HFFc6 (cell line): ENCODE data around the gene RFT1. TPM values are rescaled to one million over a fixed set of nuclear protein-coding genes. Genes with fewer than 3 reads are reported as not detected.
"Not testable (repeated sequence)": the region's sequence is repeated elsewhere in the genome, so short reads cannot be mapped to it uniquely, and the experiment has no call there.

Experiments used
- DNase-seq: peaks from one replicate; pipeline ENCODE4 v3.0.0-alpha.2; 2018
- H3K27ac Mint-ChIP-seq: 2 replicates; pipeline ENCODE4 v1.8.0; 2020; ENCODE audit warnings: mild to moderate bottlenecking, mixed read lengths
- H3K27me3 Mint-ChIP-seq: 2 replicates; pipeline ENCODE4 v1.8.0; 2021; ENCODE audit warnings: mild to moderate bottlenecking, moderate library complexity, mixed read lengths; ENCODE audit not compliant: insufficient read depth
- H3K36me3 Mint-ChIP-seq: 2 replicates; pipeline ENCODE4 v1.8.0; 2021; ENCODE audit warnings: low read depth, mixed read lengths
- H3K4me1 Mint-ChIP-seq: 2 replicates; pipeline ENCODE4 v1.8.0; 2020; ENCODE audit warnings: low read depth, mixed read lengths
- H3K4me3 Mint-ChIP-seq: 2 replicates; pipeline ENCODE4 v1.8.0; 2020; ENCODE audit warnings: mild to moderate bottlenecking, moderate library complexity, mixed read lengths
- H3K9me3 Mint-ChIP-seq: 2 replicates; pipeline ENCODE4 v1.8.0; 2020; ENCODE audit warnings: mild to moderate bottlenecking, mixed read lengths
- total RNA-seq, 6 experiments: library from RNA; stranded (reverse); fragmentation: NEBNext Ultra II Directional; extraction: Animal tissue kit (Norgen Biotek cat#: 25700); gene quantifications; 2 replicates in 1 of 6; 3 replicates in 5 of 6; pipeline ENCODE4 v1.2.3, GENCODE V29; 2021
- TF ChIP-seq, protein P1 (sequence below): fragments of 200-600 bp; sonication (generic); IDR thresholded peaks from 2 replicates; pipeline ENCODE4 v1.5.0; 2021; ENCODE audit warnings: antibody characterized with exemption, mild to moderate bottlenecking

RFT1 gene
- total RNA-seq, 6 experiments from 2014 or later: 32.9 to 39.6 (median 34.7) TPM

DNA sequence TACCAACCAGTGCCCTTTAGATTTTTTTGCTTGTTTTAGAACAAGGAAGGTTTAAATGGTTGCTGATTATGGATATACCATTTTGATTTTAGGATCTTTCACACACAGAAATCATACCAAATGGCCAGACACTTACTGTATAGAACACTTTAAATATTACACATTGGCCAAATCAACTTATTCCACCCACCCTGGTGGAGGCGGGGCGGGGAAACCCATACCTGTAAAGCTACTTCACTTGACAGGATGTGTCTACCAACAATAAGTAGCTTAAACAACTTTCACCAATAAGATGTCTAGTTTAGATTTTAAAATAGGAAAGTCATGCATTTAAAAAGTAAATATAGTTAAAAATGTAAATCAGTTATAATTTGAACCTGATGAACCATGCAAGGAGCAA, 67.3 kb downstream of the RFT1 start:
- Mint-ChIP-seq H3K4me3 (no peak overlapping the region), H3K27ac (no peak overlapping the region), H3K27me3 (peaks cover 15% of the 10 kb centered on the region), H3K36me3 (no peaks in the 10 kb centered on the region), H3K9me3 (no peaks in the 10 kb centered on the region), H3K4me1 (no peaks in the 10 kb centered on the region)
- TF ChIP-seq, protein P1, sequence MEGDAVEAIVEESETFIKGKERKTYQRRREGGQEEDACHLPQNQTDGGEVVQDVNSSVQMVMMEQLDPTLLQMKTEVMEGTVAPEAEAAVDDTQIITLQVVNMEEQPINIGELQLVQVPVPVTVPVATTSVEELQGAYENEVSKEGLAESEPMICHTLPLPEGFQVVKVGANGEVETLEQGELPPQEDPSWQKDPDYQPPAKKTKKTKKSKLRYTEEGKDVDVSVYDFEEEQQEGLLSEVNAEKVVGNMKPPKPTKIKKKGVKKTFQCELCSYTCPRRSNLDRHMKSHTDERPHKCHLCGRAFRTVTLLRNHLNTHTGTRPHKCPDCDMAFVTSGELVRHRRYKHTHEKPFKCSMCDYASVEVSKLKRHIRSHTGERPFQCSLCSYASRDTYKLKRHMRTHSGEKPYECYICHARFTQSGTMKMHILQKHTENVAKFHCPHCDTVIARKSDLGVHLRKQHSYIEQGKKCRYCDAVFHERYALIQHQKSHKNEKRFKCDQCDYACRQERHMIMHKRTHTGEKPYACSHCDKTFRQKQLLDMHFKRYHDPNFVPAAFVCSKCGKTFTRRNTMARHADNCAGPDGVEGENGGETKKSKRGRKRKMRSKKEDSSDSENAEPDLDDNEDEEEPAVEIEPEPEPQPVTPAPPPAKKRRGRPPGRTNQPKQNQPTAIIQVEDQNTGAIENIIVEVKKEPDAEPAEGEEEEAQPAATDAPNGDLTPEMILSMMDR: no peak
- DNase-seq: no peak

DNA sequence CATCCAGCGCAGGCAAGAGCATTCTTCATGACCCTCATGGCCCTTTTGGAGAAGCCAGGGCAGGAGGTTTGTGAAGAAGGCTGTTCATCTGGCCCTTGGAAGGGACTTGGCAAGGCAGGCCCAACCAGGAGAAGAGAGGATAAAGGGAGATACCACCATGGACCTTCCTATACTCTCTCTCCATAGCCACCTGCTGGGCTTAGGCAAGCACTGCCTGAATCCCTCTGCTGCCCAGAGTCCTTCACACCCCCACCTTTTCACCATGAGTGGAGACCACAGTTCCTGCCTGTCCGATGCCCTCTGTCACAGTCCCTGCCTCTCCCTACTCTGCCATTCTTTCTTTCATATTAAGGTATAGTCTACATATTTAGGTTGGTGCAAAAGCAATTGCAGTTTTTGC, 73.8 kb downstream of the RFT1 start:
- no peaks in the 10 kb centered on the region for H3K36me3 Mint-ChIP-seq
- no peaks in the 10 kb centered on the region for H3K4me1 Mint-ChIP-seq
- TF ChIP-seq, protein P1: peak; percentile 58
- H3K9me3 Mint-ChIP-seq: no peaks in the 10 kb centered on the region
- peaks cover 6% of the 10 kb centered on the region for H3K27me3 Mint-ChIP-seq
- DNase-seq: no peak
- no peak overlapping the region for H3K4me3 Mint-ChIP-seq
- H3K27ac Mint-ChIP-seq: no peak overlapping the region

- H3K4me1 Mint-ChIP-seq, DNase-seq, H3K27ac Mint-ChIP-seq, H3K27me3 Mint-ChIP-seq, H3K4me3 Mint-ChIP-seq, H3K9me3 Mint-ChIP-seq, H3K36me3 Mint-ChIP-seq: not testable (repeated sequence)
Measured at GRCh38 chr3:53054233-53054632, 76.0 kb downstream of the RFT1 start.

- DNase-seq: no peak
- peaks cover 6% of the 10 kb centered on the region for H3K27me3 Mint-ChIP-seq
- H3K27ac Mint-ChIP-seq: no peak overlapping the region
- H3K9me3 Mint-ChIP-seq: no peaks in the 10 kb centered on the region
- H3K4me3 Mint-ChIP-seq: no peak overlapping the region
- TF ChIP-seq, protein P1: no peak
- H3K36me3 Mint-ChIP-seq: no peaks in the 10 kb centered on the region
- peaks cover 6% of the 10 kb centered on the region; the same call in 1 of the 2 replicates for H3K4me1 Mint-ChIP-seq
Measured at GRCh38 chr3:53051929-53052328, 78.3 kb downstream of the RFT1 start.

DNA sequence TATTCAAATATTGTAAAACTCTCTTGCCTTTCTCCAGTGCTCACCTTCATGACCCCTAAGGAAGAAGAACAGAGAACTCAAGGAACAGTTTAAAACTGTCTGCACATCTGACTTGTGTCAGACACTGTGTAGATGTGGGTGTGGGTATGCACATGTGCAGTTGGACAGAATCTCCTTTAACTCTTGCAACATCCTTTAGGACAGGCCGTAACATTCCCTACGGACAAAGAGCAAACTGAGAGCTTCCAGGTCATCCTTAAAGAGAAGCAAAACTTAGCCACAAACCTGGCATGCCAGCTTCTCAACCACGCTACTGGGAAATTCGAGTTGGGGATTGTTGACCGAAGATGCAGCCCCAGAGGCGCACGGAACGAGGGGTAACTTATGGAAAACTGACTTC, 80.2 kb downstream of the RFT1 start:
- no peak for DNase-seq
- TF ChIP-seq, protein P1: no peak
- Mint-ChIP-seq H3K4me3 (no peak overlapping the region), H3K27ac (no peak overlapping the region), H3K4me1 (peaks cover 8% of the 10 kb centered on the region; the same call in 1 of the 2 replicates), H3K27me3 (peaks cover 7% of the 10 kb centered on the region), H3K36me3 (no peaks in the 10 kb centered on the region), H3K9me3 (no peaks in the 10 kb centered on the region)

DNA sequence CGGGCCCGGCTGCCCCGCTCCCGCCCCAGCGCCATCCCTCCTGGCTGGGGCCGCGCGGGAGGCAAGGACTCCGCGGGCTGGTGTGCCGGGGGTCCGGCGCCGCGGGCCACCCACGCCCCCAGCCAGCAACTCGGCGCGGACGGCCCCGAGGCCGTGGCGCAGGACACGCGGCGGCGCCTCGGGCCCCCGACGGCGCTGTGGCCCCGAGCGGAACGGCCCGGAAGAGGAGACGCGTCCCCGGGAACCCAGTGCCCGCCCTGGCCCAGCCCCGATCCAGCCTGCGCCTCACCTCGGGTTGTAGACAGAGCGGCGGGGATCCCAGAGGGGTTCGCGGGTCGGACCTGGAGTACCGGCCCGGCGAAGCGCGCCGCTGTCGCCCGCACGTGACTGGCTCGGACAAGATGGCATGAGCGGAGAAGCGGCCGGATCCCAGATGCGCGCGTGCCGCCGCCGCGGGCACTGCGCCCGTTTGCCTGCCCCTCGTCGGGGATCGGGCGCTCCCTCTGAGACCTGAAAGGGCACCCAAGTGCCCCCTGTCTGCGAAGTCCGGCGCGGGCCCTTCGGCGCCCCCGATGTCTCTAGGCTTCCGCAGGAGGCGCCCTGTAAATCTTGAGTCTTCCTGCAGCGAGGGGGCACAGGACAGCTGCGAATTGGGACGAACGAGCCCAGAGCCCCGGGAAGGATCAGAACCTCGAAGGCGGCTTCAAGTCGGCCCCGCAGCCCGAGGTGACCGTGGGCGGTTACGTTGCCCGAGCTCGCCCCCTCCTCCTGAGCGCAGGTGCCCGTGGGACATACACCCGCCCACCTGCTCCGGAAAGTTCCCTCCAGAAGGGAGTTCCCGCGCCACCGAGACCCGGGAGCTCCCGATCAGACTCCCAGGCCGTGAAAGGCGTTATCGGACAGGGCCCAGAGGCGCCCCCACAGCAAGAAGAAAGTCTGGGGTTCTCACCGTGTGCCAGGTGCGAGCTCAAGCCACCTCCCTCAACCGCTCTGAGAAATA, 83.8 kb downstream of the RFT1 start:
- peaks cover 16% of the 10 kb centered on the region for H3K4me1 Mint-ChIP-seq
- H3K36me3 Mint-ChIP-seq: peaks cover 4% of the 10 kb centered on the region; the same call in 1 of the 2 replicates
- H3K27me3 Mint-ChIP-seq: peaks cover 7% of the 10 kb centered on the region
- H3K9me3 Mint-ChIP-seq: no peaks in the 10 kb centered on the region
- no peak overlapping the region; the same call in 1 of the 2 replicates for H3K27ac Mint-ChIP-seq
- peak overlapping the region; percentile 76 for H3K4me3 Mint-ChIP-seq
- DNase-seq: no peak
- TF ChIP-seq, protein P1: peak; percentile 56; the same call in 1 of the 2 replicates
